ENCODE data around the gene MINDY4.
"Not testable (repeated sequence)": the region's sequence is repeated elsewhere in the genome, so short reads cannot be mapped to it uniquely, and the experiment has no call there.

The MINDY4 gene

GRCh38 chr7:30804078-30804661 lies 33.0 kb downstream of the MINDY4 start:
- Histone ChIP-seq H3K4me3 (replicated peaks; ENCODE audit: insufficient read depth, low read length) (no peak overlapping the region), H3K27ac (replicated peaks) (no peak overlapping the region), H3K27me3 (ENCODE audit: insufficient read depth, poor library complexity, severe bottlenecking) (no peaks in the 10 kb centered on the region)
- DNase-seq (ENCODE audit: low read depth in 1 of 2, low spot score in 1 of 2) = no peak
- TF ChIP-seq SPI1 (IDR thresholded peaks at IDR 0.05; ENCODE audit: borderline replicate concordance, low read depth) (no peak), GABPA (IDR thresholded peaks at IDR 0.05; ENCODE audit: low read depth) (no peak), REST (IDR thresholded peaks at IDR 0.05; ENCODE audit: insufficient replicate concordance, low read depth) (no peak), POLR2AphosphoS5 (IDR thresholded peaks at IDR 0.05; ENCODE audit: low read depth) (no peak)
- TF ChIP-seq, protein P1, sequence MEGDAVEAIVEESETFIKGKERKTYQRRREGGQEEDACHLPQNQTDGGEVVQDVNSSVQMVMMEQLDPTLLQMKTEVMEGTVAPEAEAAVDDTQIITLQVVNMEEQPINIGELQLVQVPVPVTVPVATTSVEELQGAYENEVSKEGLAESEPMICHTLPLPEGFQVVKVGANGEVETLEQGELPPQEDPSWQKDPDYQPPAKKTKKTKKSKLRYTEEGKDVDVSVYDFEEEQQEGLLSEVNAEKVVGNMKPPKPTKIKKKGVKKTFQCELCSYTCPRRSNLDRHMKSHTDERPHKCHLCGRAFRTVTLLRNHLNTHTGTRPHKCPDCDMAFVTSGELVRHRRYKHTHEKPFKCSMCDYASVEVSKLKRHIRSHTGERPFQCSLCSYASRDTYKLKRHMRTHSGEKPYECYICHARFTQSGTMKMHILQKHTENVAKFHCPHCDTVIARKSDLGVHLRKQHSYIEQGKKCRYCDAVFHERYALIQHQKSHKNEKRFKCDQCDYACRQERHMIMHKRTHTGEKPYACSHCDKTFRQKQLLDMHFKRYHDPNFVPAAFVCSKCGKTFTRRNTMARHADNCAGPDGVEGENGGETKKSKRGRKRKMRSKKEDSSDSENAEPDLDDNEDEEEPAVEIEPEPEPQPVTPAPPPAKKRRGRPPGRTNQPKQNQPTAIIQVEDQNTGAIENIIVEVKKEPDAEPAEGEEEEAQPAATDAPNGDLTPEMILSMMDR (IDR thresholded peaks at IDR 0.05; ENCODE audit: insufficient read depth, low read length) = no peak

GRCh38 chr7:30805081-30805691 lies 34.0 kb downstream of the MINDY4 start:
- Histone ChIP-seq H3K27me3 (ENCODE audit: insufficient read depth, poor library complexity, severe bottlenecking) (no peaks in the 10 kb centered on the region), H3K4me3 (replicated peaks; ENCODE audit: insufficient read depth, low read length) (no peak overlapping the region), H3K27ac (replicated peaks) (no peak overlapping the region)
- no peak for DNase-seq (ENCODE audit: low read depth in 1 of 2, low spot score in 1 of 2)
- TF ChIP-seq POLR2AphosphoS5 (IDR thresholded peaks at IDR 0.05; ENCODE audit: low read depth) = no peak
- no peak for TF ChIP-seq REST (IDR thresholded peaks at IDR 0.05; ENCODE audit: insufficient replicate concordance, low read depth)
- no peak for TF ChIP-seq GABPA (IDR thresholded peaks at IDR 0.05; ENCODE audit: low read depth)
- TF ChIP-seq, protein P1 (IDR thresholded peaks at IDR 0.05; ENCODE audit: insufficient read depth, low read length) = no peak
- TF ChIP-seq SPI1 (IDR thresholded peaks at IDR 0.05; ENCODE audit: borderline replicate concordance, low read depth) = no peak

DNA sequence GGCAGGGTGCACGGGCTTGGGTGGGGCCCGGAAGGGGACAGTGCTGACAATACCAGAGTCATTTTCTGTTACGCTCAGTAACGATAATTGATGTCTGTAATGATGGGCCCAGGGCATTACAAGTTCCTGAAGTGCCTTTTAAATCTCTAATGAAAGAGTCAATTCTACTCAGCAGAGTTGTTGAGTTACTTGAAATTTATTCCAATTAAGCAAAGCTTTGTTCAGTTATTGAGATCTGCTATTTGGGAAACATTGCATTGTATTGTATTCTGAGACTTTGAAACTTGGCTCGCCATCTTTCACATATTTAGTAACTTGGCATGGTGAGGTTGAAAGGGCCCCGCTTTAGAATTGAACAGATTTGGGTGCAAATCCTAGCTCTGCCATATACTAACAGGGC lies 34.7 kb downstream of the MINDY4 start:
- no peaks in the 10 kb centered on the region for H3K27me3 ChIP-seq (ENCODE audit: insufficient read depth, poor library complexity, severe bottlenecking)
- TF ChIP-seq, protein P1 (IDR thresholded peaks at IDR 0.05; ENCODE audit: insufficient read depth, low read length) = no peak
- TF ChIP-seq SPI1 (IDR thresholded peaks at IDR 0.05; ENCODE audit: borderline replicate concordance, low read depth) (no peak), REST (IDR thresholded peaks at IDR 0.05; ENCODE audit: insufficient replicate concordance, low read depth) (no peak), GABPA (IDR thresholded peaks at IDR 0.05; ENCODE audit: low read depth) (no peak)
- H3K27ac ChIP-seq (replicated peaks) = no peak overlapping the region
- no peak for DNase-seq (ENCODE audit: low read depth in 1 of 2, low spot score in 1 of 2)
- no peak overlapping the region for H3K4me3 ChIP-seq (replicated peaks; ENCODE audit: insufficient read depth, low read length)

DNA sequence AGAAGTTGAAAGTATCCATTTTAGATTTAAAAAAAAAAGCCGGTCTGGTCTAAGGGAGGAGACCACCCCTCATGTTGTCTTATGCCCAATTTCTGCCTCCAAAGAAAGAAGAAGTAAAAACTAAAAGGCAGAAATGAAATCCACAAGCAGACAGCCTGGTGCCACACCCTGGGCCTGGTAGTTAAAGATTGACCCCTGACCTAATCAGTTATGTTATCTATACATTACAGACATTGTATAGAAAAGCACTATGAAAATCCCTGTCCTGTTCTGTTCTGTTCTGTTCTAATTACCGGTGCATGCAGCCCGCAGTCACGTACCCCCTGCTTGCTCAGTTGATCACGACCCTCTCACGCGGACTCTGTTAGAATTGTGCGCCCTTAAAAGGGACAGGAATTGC lies 36.3 kb downstream of the MINDY4 start:
- not testable (repeated sequence) for H3K4me3 ChIP-seq (replicated peaks; ENCODE audit: insufficient read depth, low read length); DNase-seq (ENCODE audit: low read depth in 1 of 2, low spot score in 1 of 2); H3K27ac ChIP-seq (replicated peaks); H3K27me3 ChIP-seq (ENCODE audit: insufficient read depth, poor library complexity, severe bottlenecking)

DNA sequence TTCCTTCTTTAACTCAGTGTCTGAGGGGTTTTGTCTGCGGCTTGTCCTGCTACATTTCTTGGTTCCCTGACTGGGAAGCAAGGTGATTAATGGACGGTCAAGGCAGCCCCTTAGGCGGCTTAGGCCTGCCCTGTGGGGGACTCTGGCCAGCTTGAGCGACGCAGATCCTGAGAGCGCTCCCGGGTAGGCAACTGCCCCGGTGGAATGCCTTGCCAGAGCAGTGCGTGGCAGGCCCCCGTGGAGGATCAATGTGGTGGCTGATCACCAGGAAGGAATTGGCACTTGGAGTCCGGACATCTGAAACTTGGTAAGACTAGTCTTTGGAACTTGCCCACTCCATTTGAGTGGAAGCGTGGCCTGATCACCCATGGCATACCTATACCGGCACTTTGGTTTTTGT lies 36.7 kb downstream of the MINDY4 start:
- not testable (repeated sequence) for H3K27ac ChIP-seq (replicated peaks); H3K4me3 ChIP-seq (replicated peaks; ENCODE audit: insufficient read depth, low read length); H3K27me3 ChIP-seq (ENCODE audit: insufficient read depth, poor library complexity, severe bottlenecking); DNase-seq (ENCODE audit: low read depth in 1 of 2, low spot score in 1 of 2)

Data from HL-60 (cell line).